ENCODE results near the gene IZUMO4.
"Not testable (repeated sequence)": the region's sequence is repeated elsewhere in the genome, so short reads cannot be mapped to it uniquely, and the experiment has no call there.

IZUMO4 gene

GRCh38 chr19:2122251-2122650 is 25.5 kb downstream of the IZUMO4 start:
- no peak for DNase-seq (ENCODE audit: insufficient read length, low spot score)
- no peak for FAIRE-seq

GRCh38 chr19:2122982-2123381 is 26.3 kb downstream of the IZUMO4 start:
- FAIRE-seq (no peak), DNase-seq (ENCODE audit: insufficient read length, low spot score) (no peak)

- FAIRE-seq, result no peak
- DNase-seq (ENCODE audit: insufficient read length, low spot score), result no peak
Measured at GRCh38 chr19:2123682-2124387, 27.1 kb downstream of the IZUMO4 start.

- FAIRE-seq (no peak), DNase-seq (ENCODE audit: insufficient read length, low spot score) (no peak)
Measured at GRCh38 chr19:2126879-2127518, 30.3 kb downstream of the IZUMO4 start.

- FAIRE-seq (no peak), DNase-seq (ENCODE audit: insufficient read length, low spot score) (no peak)
Measured at GRCh38 chr19:2127758-2128157, 31.0 kb downstream of the IZUMO4 start.

- FAIRE-seq; DNase-seq (ENCODE audit: insufficient read length, low spot score): not testable (repeated sequence)
Measured at GRCh38 chr19:2128252-2128651, 31.5 kb downstream of the IZUMO4 start.

- no peak for DNase-seq (ENCODE audit: insufficient read length, low spot score)
- FAIRE-seq, result no peak
Measured at GRCh38 chr19:2129022-2129421, 32.3 kb downstream of the IZUMO4 start.

- FAIRE-seq, result no peak
- DNase-seq (ENCODE audit: insufficient read length, low spot score), result no peak
Measured at GRCh38 chr19:2129486-2129885, 32.8 kb downstream of the IZUMO4 start.

- DNase-seq (ENCODE audit: insufficient read length, low spot score) (no peak), FAIRE-seq (no peak)
Measured at GRCh38 chr19:2129892-2130770, 33.4 kb downstream of the IZUMO4 start.

GRCh38 chr19:2131012-2131975 is 34.6 kb downstream of the IZUMO4 start:
- DNase-seq (ENCODE audit: insufficient read length, low spot score); FAIRE-seq: not testable (repeated sequence)

- DNase-seq (ENCODE audit: insufficient read length, low spot score), result no peak
- no peak for FAIRE-seq
Measured at GRCh38 chr19:2132191-2132590, 35.5 kb downstream of the IZUMO4 start.

- FAIRE-seq (no peak), DNase-seq (ENCODE audit: insufficient read length, low spot score) (no peak)
Measured at GRCh38 chr19:2132731-2133490, 36.2 kb downstream of the IZUMO4 start.

- DNase-seq (ENCODE audit: insufficient read length, low spot score) (no peak), FAIRE-seq (no peak)
Measured at GRCh38 chr19:2135474-2136402, 39.0 kb downstream of the IZUMO4 start.

GRCh38 chr19:2136796-2137195 is 40.1 kb downstream of the IZUMO4 start:
- FAIRE-seq (no peak), DNase-seq (ENCODE audit: insufficient read length, low spot score) (no peak)

GRCh38 chr19:2138061-2138728 is 41.5 kb downstream of the IZUMO4 start:
- no peak for DNase-seq (ENCODE audit: insufficient read length, low spot score)
- FAIRE-seq, result no peak

- DNase-seq (ENCODE audit: insufficient read length, low spot score) (no peak), FAIRE-seq (no peak)
Measured at GRCh38 chr19:2139385-2140137, 42.8 kb downstream of the IZUMO4 start.

- FAIRE-seq (no peak), DNase-seq (ENCODE audit: insufficient read length, low spot score) (no peak)
Measured at GRCh38 chr19:2140138-2140569, 43.4 kb downstream of the IZUMO4 start.
